OCI-LY7 (cell line): ENCODE results near the gene ECE1.
"Not testable (repeated sequence)": the region's sequence is repeated elsewhere in the genome, so short reads cannot be mapped to it uniquely, and the experiment has no call there.

Experiments used
- CTCF ChIP-seq: fragments of 200-600 bp; sonication (generic); conservative IDR thresholded peaks from 2 replicates; pipeline ENCODE4 v1.5.1; 2014; ENCODE audit warnings: mild to moderate bottlenecking, antibody characterized with exemption, low read length, moderate library complexity, mixed read lengths
- EZH2phosphoT487 ChIP-seq: fragments of 200-600 bp; sonication (generic); IDR thresholded peaks from 2 replicates; pipeline ENCODE4 v1.6.1; 2018; ENCODE audit warnings: low read depth, borderline replicate concordance, mild to moderate bottlenecking, mixed run types, antibody characterized with exemption, low read length, moderate library complexity, mixed read lengths

- not testable (repeated sequence) for TF ChIP-seq CTCF, EZH2phosphoT487
These were observed 89.0 kb downstream of the ECE1 start for GRCh38 chr1:21201238-21201637.
